GM23248 (cell line): ENCODE measurements around the gene ARHGDIA. TPM values are rescaled to one million over a fixed set of nuclear protein-coding genes. Genes with fewer than 3 reads are reported as not detected.

Experiments used
- DNase-seq: peaks from one replicate; pipeline ENCODE4 v3.0.0-alpha.2; 2015
- H2AFZ ChIP-seq: fragments of 200-600 bp; sonication (generic); 2 replicates; pipeline ENCODE4 v1.6.1; 2016; ENCODE audit warnings: antibody characterized with exemption
- H3F3A ChIP-seq: fragments of 200-600 bp; sonication (generic); 2 replicates; pipeline ENCODE4 v1.6.1; 2016; ENCODE audit warnings: mild to moderate bottlenecking, antibody characterized with exemption, mixed run types; ENCODE audit not compliant: insufficient read depth
- H3K27ac ChIP-seq: fragments of 200-600 bp; sonication (generic); 2 replicates; pipeline ENCODE4 v1.5.1; 2016; ENCODE audit warnings: mild to moderate bottlenecking
- H3K27me3 ChIP-seq: fragments of 200-600 bp; sonication (generic); replicated peaks from 2 replicates; pipeline ENCODE4 v1.6.1; 2016; ENCODE audit warnings: mild to moderate bottlenecking; ENCODE audit not compliant: insufficient read depth
- H3K36me3 ChIP-seq: fragments of 200-600 bp; sonication (generic); 2 replicates; pipeline ENCODE4 v1.6.1; 2016; ENCODE audit warnings: low read depth, mild to moderate bottlenecking
- H3K4me1 ChIP-seq: fragments of 200-600 bp; sonication (generic); 2 replicates; pipeline ENCODE4 v1.6.1; 2016; ENCODE audit warnings: mild to moderate bottlenecking; ENCODE audit not compliant: insufficient read depth
- H3K4me2 ChIP-seq: fragments of 200-600 bp; sonication (generic); one replicate; pipeline ENCODE4 v1.6.1; 2016; ENCODE audit warnings: mild to moderate bottlenecking; ENCODE audit not compliant: unreplicated experiment
- H3K4me3 ChIP-seq: fragments of 200-600 bp; sonication (generic); 2 replicates; pipeline ENCODE4 v1.5.1; 2016; ENCODE audit warnings: mild to moderate bottlenecking
- H3K79me2 ChIP-seq: fragments of 200-600 bp; sonication (generic); 2 replicates; pipeline ENCODE4 v1.6.1; 2016; ENCODE audit warnings: mild to moderate bottlenecking; ENCODE audit not compliant: insufficient read depth
- H3K9ac ChIP-seq: fragments of 200-600 bp; sonication (generic); 2 replicates; pipeline ENCODE4 v1.6.1; 2016; ENCODE audit warnings: mild to moderate bottlenecking
- H3K9me2 ChIP-seq: fragments of 200-600 bp; sonication (generic); 2 replicates; pipeline ENCODE4 v1.6.1; 2016; ENCODE audit warnings: mixed run types, mild to moderate bottlenecking, moderate library complexity; ENCODE audit not compliant: insufficient read depth
- H3K9me3 ChIP-seq: fragments of 200-600 bp; sonication (generic); one replicate; pipeline ENCODE4 v1.6.1; 2017; ENCODE audit warnings: low read depth
- H4K20me1 ChIP-seq: fragments of 200-600 bp; sonication (generic); 2 replicates; pipeline ENCODE4 v1.6.0; 2016; ENCODE audit not compliant: insufficient read depth
- EZH2 ChIP-seq: fragments of 200-600 bp; sonication (generic); IDR thresholded peaks from 2 replicates; pipeline ENCODE4 v1.6.1; 2018; ENCODE audit warnings: antibody characterized with exemption, mild to moderate bottlenecking; ENCODE audit not compliant: insufficient read depth, poor library complexity, severe bottlenecking
- EZH2phosphoT487 ChIP-seq: fragments of 200-600 bp; sonication (generic); IDR thresholded peaks from 2 replicates; pipeline ENCODE4 v1.6.1; 2018; ENCODE audit warnings: antibody characterized with exemption, moderate library complexity, mild to moderate bottlenecking, low read depth; ENCODE audit not compliant: insufficient read depth
- WGBS, 2 experiments: methylation state at CpG; one replicate each; pipeline ENCODE4 v1.1.6; 2015 to 2017; ENCODE audit warnings: low lambda C conversion rate in 2 of 2, low coverage in 1 of 2; ENCODE audit errors: missing lambda C conversion rate in 2 of 2; 5-methylcytosine and 5-hydroxymethylcytosine counted together
- in situ Hi-C: fragments of 300-500 bp; cut with MboI; formaldehyde crosslinking; loops from 2 replicates; pipeline ENCODE4 v1.15.0; 2020
- polyA plus RNA-seq: library from polyadenylated mRNA; unstranded; fragments of >200 nt; fragmentation: Nextera tagmentation; extraction: Ambion mirVana; gene quantifications from 2 replicates; pipeline ENCODE4 v1.2.1, GENCODE V29; 2016
- total RNA-seq: library from RNA; depleted of rRNA; stranded (reverse); fragments of >200 nt; shearing (Covaris generic); gene quantifications from 2 replicates; pipeline ENCODE4 v1.2.3, GENCODE V29; 2014

The ARHGDIA gene
- total and polyA plus RNA-seq, 2 experiments from 2014 or later = 208 to 310 TPM

- Histone ChIP-seq H3K27me3 (no peaks in the 10 kb centered on the region), H3F3A (peaks cover 50% of the 10 kb centered on the region), H3K27ac (no peak overlapping the region), H4K20me1 (no peaks in the 10 kb centered on the region), H2AFZ (no peak overlapping the region), H3K4me3 (no peak overlapping the region), H3K9me3 (no peaks in the 10 kb centered on the region), H3K36me3 (peaks cover 26% of the 10 kb centered on the region; the same call in 1 of the 2 replicates), H3K4me1 (no peaks in the 10 kb centered on the region), H3K4me2 (no peak overlapping the region), H3K79me2 (peaks cover 45% of the 10 kb centered on the region), H3K9ac (no peak overlapping the region), H3K9me2 (no peaks in the 10 kb centered on the region)
- TF ChIP-seq EZH2phosphoT487 (no peak), EZH2 (no peak)
- no peak for DNase-seq
- 94 to 95% methylated on average over 38 of the region's 38 CpGs for WGBS, 2 experiments
- in situ Hi-C loops = no loop called here
Measured at GRCh38 chr17:81845881-81846742, 25.0 kb downstream of the ARHGDIA start.

DNA sequence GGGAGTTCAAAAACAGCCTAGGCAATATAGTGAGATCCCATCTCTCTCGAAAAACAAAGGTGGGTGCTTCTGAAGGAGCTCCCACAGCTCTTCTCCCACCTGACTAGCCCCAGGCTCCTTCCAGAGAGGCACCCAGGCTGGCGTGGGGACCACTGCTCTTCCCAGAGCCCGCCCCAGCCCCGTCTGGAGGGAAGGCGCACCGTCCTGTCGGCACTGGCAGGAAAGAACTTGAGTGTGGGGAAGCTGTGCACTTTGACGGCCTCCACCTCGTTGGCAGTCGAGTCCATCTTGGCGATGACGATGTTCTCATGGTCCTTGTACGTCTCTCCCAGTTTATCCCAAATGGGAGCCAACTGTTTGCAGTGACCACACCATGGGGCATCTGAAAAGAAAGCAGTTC lies 25.8 kb downstream of the ARHGDIA start:
- H2AFZ ChIP-seq = no peak overlapping the region
- no peaks in the 10 kb centered on the region for H3K4me1 ChIP-seq
- H3K27ac ChIP-seq = no peak overlapping the region
- peaks cover 26% of the 10 kb centered on the region; the same call in 1 of the 2 replicates for H3K36me3 ChIP-seq
- no peak overlapping the region for H3K4me2 ChIP-seq
- no peak for DNase-seq
- WGBS, 2 experiments = 91 to 96% methylated on average over 13 of the region's 13 CpGs
- no peak for TF ChIP-seq EZH2
- TF ChIP-seq EZH2phosphoT487 = no peak
- no peaks in the 10 kb centered on the region for H3K9me3 ChIP-seq
- H3K9me2 ChIP-seq = no peaks in the 10 kb centered on the region
- in situ Hi-C loops = no loop called here
- H4K20me1 ChIP-seq = no peaks in the 10 kb centered on the region
- H3K27me3 ChIP-seq = no peaks in the 10 kb centered on the region
- H3F3A ChIP-seq = peaks cover 50% of the 10 kb centered on the region
- peaks cover 37% of the 10 kb centered on the region for H3K79me2 ChIP-seq
- H3K4me3 ChIP-seq = no peak overlapping the region
- H3K9ac ChIP-seq = no peak overlapping the region

DNA sequence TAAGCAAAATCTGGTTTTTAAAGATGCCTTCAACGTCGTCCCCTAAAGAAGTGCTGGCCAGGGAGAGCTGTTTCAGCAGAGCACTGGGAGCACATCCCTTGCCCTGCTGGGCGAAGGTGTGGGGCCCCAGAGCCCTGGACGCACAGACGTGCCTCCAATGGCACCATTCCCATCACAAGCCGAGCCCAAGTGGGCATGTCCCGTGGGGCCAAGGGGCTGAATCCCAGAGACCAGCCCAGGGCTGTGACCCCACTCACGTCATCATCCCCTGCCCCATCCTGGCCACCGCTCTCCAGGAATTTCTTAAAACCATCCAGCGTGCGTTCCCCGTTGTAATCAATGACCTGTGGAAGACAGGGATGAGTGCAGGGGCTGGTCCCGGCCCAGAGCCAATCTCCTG lies 26.2 kb downstream of the ARHGDIA start:
- Histone ChIP-seq H3K79me2 (peaks cover 32% of the 10 kb centered on the region), H3K4me1 (no peaks in the 10 kb centered on the region), H3K9me2 (no peaks in the 10 kb centered on the region), H3K27ac (no peak overlapping the region), H3K4me3 (no peak overlapping the region), H3K9ac (no peak overlapping the region), H3K9me3 (no peaks in the 10 kb centered on the region), H3K4me2 (no peak overlapping the region), H3K27me3 (no peaks in the 10 kb centered on the region), H3F3A (peaks cover 50% of the 10 kb centered on the region), H3K36me3 (peaks cover 26% of the 10 kb centered on the region; the same call in 1 of the 2 replicates), H4K20me1 (no peaks in the 10 kb centered on the region), H2AFZ (no peak overlapping the region)
- DNase-seq = no peak
- no peak for TF ChIP-seq EZH2
- no peak for TF ChIP-seq EZH2phosphoT487
- WGBS, 2 experiments = 89 to 90% methylated on average over 12 to 13 of the region's 13 CpGs
- in situ Hi-C loops = no loop called here

- TF ChIP-seq EZH2phosphoT487 = no peak
- TF ChIP-seq EZH2 = no peak
- Histone ChIP-seq H3K4me1 (no peaks in the 10 kb centered on the region), H3F3A (peaks cover 50% of the 10 kb centered on the region), H3K27me3 (no peaks in the 10 kb centered on the region), H3K36me3 (peaks cover 26% of the 10 kb centered on the region; the same call in 1 of the 2 replicates), H3K9me2 (no peaks in the 10 kb centered on the region), H3K27ac (no peak overlapping the region), H2AFZ (no peak overlapping the region), H3K9me3 (no peaks in the 10 kb centered on the region), H3K79me2 (peaks cover 30% of the 10 kb centered on the region), H3K9ac (no peak overlapping the region), H3K4me3 (no peak overlapping the region), H4K20me1 (no peaks in the 10 kb centered on the region), H3K4me2 (no peak overlapping the region)
- no peak for DNase-seq
- WGBS, 2 experiments = 93 to 94% methylated on average over 13 to 14 of the region's 14 CpGs
- in situ Hi-C loops = no loop called here
Measured at GRCh38 chr17:81844327-81844851, 26.7 kb downstream of the ARHGDIA start.
